Epithelial cell of prostate (primary cell): Measurements from ENCODE around the gene RABL6.
A peak's percentile ranks its signal among the peaks of the same experiment; 100 is the strongest.
"Not testable (repeated sequence)": the region's sequence is repeated elsewhere in the genome, so short reads cannot be mapped to it uniquely, and the experiment has no call there.

Experiments
- DNase-seq: peaks from one replicate; pipeline ENCODE4 v3.0.0-alpha.2; 2011; ENCODE audit warnings: low read depth, low spot score
- H3K27ac ChIP-seq: fragments of 450-650 bp; 2 replicates; pipeline ENCODE4 v1.5.1; 2017; ENCODE audit warnings: mild to moderate bottlenecking

Gene RABL6, protein sequence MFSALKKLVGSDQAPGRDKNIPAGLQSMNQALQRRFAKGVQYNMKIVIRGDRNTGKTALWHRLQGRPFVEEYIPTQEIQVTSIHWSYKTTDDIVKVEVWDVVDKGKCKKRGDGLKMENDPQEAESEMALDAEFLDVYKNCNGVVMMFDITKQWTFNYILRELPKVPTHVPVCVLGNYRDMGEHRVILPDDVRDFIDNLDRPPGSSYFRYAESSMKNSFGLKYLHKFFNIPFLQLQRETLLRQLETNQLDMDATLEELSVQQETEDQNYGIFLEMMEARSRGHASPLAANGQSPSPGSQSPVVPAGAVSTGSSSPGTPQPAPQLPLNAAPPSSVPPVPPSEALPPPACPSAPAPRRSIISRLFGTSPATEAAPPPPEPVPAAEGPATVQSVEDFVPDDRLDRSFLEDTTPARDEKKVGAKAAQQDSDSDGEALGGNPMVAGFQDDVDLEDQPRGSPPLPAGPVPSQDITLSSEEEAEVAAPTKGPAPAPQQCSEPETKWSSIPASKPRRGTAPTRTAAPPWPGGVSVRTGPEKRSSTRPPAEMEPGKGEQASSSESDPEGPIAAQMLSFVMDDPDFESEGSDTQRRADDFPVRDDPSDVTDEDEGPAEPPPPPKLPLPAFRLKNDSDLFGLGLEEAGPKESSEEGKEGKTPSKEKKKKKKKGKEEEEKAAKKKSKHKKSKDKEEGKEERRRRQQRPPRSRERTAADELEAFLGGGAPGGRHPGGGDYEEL

DNA sequence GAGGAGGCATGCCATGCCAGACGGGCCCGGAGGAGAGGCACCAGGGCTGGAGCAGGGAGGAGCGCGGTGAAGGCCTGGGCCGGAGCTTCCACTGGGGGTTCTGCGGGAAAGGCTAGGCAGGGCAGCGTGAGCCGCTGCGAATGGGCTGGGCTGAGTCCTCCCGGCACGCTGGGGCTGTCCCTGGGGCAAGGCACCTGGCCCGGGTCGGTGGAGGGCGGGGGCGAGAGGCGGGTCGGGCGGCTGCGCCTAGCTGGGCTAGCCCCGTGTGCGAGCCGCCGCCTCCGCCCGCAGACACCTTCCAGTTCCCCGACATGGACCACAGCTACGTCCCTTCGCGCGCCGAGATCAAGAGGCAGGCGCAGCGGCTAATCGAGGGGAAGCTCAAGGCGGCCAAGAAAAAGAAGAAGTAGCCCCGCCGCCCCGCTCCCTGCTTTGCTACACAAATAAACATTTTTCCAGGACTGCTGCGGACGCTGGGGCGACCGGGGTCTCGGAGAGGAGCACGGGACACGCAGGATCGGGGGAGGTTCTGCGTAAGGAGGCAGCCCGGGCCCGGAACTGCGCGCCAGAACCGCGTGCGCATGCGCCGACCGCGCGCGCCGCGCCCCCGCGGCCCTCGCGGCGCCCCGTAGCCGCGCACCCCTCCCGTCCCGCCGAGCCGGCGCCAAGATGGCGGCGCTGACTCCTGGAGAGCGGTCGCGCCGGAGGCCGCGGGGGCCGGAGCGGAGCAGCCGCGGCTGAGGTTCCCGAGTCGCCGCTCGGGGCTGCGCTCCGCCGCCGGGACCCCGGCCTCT is at the start of gene RABL6:
RABL6 (plus strand) TSS at position 668 of the 794 bp plus-strand sequence. CDS start 249 bp downstream, outside the sequence.
- DNase-seq: no peak
- H3K27ac ChIP-seq: peak within 1 kb of the TSS; percentile 59

DNA sequence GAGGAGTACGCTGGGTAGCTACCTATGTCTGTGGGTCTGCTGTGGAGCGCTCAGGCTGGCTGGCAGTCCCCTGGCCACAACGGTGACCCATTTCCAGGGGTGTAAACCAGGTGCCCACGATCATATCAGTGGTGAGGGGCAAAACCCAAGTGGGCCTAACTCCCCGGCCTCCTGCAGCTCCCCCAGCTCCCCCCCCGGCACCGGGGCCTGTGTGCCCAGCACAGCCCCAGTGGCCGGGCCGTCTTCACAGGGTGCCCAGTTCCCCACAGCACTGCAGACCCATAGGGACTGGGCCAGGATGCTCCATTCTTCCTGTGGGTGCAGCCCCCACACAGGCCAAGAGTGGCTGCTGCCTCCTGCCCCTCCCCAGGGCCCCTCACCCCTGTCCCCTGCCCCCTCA is 48.7 kb upstream of the RABL6 start:
- DNase-seq: no peak
- H3K27ac ChIP-seq: no peak overlapping the region

DNA sequence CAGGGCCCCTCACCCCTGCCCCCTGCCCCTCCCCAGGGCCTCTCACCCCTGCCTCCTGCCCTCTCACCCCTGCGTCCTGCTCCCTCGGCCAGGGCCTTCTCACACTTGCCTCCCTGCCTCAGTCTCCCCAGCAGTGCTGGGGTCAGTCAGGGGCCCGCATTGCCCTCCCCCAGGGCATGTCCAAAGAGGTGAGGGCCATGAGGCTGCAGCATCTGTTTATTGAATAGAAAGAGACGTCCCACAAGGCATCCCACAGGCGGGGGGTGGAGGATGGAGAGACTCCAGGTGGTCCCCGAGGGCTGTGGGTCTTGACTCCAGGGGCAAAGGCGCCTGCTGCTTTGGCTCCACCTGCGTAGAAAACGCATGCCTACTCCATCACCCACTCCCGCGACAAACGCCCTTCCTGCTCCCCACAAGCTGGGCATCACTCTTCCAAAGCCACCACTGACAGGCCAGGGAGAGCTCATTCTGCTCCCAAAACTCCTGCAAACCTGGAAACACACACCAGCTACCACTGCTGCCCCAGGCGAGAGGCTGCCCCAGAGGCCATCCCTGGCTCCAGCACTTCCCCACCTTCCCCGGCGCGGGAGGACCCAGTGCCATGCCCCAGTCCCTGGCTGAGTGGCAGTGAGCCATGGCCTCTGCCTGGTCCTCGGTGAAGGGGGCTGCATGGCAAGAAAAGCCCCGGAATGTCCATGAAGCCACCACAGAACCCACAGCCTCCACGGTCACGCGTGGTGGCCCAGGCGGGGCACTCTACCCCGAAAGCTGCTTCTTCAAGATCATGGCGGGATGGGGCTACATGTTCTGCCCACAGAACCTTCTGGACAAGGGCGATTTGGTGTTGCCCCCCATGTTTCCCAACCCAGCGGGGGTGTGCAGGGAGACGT is 48.1 kb upstream of the RABL6 start:
- no peak overlapping the region for H3K27ac ChIP-seq
- DNase-seq: no peak

DNA sequence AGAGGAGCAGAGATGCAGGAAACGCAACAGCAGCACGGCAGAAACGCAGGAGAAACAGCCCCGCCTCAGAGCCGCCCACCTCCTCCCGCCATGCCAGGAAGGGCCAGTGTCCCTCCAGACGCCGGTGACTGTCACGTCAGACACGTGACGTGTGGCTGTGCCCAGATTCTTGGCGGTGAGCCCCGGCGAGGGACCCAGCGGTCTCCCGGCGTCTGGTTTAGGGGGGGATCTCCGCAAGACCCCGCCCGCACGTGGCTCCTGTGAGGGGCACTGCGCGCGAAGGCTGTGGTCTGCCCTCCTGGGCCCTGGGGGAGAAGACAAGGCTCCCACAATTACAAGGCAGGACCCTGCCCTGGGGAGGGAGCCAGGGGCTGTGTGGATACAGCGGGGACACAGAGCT is 47.3 kb upstream of the RABL6 start:
- no peak overlapping the region for H3K27ac ChIP-seq
- no peak for DNase-seq

DNA sequence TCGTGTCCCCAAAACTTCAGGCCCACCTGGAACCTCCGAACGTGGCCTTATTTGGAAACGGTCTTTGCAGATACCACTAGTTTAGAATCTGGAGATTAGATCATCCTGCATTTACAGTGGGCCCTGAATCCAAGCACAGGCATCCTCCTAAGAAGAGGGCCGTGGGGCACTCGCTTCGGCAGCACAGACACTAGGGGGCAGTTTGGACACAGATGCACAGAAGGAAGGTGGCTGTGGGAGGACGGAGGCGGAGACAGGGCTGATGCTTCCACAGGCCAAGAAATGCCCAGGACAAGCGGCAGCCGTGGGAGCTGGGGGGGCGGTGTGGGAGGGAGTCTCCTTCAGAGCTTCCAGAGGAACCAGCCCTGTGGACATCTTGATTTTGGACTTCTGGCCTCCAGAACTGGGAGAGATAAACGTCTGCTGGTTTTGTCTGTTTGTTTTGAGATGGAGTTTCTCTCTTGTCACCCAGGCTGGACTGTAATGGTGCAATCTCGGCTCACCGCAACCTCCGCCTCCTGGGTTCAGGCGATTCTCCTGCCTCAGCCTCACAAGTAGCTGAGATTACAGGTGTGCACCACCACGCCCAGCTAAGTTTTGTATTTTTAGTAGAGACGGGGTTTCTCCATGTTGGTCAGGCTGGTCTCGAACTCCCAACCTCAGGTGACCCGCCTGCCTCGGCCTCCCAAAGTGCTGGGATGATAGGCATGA is 46.8 kb upstream of the RABL6 start:
- DNase-seq, H3K27ac ChIP-seq: not testable (repeated sequence)

DNA sequence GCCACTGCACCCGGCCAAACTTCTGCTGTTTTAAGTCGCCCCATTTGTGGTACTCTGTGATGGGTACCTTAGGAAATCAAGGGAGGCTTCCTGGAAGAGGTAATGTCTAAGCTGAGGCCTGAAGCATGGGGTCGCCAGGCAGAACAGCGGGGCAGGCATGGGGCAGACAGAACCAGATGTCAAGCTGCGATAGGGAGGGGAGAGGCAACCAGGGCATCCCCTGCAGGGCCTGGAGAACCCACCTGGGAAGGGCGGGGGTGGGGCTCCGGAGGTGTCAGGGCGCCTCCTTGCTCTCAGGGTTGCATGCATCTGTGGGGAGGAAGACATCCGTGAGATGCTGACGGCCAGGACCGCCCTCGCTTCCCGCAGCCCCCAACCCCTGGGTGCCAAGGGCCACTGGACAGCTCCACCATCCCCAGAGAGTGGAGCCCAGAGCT is 46.2 kb upstream of the RABL6 start:
- no peak for DNase-seq
- H3K27ac ChIP-seq: no peak overlapping the region

DNA sequence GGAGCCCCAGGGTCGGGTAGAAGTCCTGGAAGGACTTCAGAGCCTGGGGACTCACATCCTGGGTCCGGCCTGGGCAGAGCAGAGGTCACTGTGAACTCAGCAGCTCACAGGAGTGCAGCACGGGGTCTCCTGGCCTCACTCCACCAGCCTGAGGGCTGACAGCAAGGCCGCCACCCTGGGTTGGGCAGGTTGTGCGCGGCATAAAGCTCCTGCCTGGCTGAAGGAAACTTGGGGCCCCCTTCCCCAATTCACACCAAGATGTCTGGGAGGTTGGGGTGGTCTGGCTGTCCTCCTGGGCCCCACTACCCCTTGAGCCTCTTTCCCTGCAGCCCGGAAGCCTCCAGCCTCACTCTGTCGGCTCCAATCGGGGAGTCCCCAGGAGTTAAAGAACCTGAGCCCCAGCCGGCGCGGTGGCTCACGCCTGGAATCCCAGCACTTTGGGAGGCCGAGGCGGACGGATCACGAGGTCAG is 45.5 kb upstream of the RABL6 start:
- no peak for DNase-seq
- H3K27ac ChIP-seq: no peak overlapping the region

DNA sequence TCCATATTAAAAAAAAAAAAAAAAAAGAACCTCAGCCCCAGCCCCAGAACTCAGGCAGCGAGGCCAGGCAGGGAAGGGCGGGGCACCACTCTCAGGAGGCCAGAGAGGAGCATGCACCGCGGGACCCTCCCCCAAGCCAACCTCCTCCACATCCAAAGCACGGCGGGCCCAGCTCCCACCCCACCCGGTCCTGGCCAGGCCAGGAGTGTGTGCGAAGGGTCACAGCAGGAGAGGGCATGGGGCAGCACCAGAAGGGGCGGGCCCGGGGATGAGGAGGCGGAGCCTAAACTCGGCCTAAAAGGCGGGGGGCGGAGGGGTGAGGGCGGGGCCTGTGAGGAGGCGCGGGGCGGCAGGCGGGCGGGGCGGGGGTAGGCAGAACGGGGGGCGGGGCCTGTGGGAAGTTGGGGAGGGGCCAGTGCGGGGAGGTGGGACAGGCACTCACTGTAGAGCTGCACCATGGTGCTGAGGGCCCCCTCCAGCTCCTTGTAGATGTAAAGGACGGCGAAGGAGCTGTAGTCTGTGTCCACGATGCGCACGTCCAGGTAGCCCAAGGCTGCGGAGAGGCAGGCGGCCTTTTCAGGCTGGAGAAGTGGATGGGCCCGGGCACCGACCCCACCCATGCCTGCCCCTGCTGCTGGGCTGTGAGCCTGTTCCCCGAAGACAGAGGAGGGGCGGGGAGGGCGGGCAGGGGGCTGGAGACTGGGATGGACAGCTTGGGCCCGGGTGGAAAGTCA is 44.7 kb upstream of the RABL6 start:
- no peak overlapping the region for H3K27ac ChIP-seq
- DNase-seq: no peak

DNA sequence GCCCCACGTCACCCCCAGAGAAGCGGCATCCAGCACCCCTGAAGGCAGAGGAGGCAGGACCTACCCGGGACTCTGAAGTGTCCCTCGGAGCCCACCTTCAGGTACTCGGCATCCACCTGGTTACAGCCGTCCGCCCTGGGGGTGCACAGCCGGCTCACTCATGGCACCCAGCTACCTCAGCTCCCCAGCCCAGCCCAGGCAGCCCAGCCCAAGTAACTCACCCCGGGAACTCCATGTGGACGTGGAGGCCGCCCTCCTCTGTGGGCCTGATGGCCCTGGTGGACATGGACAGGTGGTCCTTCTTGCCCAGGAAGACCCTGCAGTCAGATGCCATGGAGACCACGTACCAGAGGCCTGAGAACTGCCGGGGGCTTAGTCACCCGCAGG is 44.1 kb upstream of the RABL6 start:
- no peak for DNase-seq
- no peak overlapping the region for H3K27ac ChIP-seq

DNA sequence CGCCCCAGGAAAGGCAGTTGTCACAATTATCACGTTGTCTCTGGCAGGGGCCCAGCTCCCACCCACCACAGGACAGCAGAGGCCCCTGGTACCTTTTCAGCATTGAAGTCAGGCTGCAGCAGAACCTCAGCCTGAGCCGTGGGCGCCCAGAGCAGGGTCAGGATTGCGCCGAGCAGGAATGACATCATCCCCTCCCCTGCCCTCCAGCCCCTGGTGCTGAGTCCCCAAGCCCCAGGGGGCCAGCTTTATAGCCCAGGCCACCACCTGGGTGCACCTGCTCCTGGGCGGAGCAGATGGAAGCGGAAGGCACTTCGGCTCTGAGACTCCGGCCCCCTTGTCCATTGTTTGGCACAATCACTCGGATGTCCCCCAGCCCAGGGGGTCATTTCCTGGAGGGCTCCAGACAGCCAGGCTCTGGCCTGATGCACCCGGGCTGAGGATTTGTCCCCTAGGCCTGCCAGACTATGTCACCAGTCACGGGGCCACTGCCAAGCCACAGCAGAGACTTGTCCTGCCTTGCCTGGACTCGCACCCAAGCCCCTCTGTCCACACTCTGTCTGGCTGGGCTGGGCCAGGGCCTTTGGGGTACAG is 43.4 kb upstream of the RABL6 start, which contains the start of gene LCN15:
LCN15 (minus strand) TSS at position 218 of the 591 bp plus-strand sequence; CDS start at position 188, 30 bp downstream.
- H3K27ac ChIP-seq: no peak within 1 kb of the TSS
- DNase-seq: no peak

DNA sequence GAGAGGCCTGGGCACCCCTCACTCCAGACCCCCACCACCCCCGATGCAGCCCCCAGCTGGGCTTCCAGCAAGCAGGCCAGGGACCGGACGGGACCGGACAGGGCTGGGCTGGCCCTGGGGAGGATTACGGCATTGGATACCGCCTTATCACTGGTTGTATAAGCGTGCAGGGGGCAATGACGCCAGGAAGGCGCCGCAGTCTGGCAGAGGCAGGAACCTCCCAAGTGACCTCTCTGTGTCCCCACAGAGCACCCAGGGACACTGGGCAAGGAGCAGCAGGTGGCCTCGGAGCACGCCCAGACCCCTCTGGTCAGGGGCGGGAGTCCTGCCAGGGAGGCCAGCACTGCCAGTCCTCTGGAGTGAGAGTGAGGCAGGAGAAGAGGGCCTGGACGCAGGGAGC is 42.7 kb upstream of the RABL6 start:
- H3K27ac ChIP-seq: no peak overlapping the region
- DNase-seq: no peak

DNA sequence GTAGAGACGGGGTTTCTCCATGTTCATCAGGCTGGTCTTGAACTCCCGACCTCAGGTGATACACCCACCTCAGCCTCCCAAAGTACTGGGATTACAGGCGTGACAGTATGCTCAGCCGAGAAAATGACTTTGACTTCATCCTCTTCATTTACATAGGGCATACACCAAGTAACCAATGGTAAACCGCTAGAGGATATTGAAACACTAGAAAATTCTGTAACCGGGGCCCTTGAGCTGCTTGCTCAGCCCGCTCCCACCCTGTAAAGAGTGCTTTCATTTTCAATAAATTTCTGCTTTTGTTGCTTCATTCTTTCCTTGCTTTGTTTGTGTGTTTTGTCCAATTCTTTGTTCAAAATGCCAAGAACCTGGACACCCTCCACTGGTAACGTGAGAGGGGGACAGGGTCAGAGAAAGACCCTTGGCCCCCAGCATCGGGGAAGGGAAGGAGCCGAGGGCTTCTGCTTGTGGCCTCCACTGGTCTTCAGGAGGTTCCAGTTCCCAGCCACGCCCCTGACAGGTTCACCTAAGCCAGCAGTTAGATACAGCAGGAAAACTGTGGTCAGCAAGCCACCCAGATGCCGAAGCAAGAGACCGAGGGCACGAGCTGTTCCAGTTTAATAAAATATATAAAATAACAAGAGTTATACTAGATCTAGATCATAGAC is 41.9 kb upstream of the RABL6 start:
- not testable (repeated sequence) for DNase-seq, H3K27ac ChIP-seq

DNA sequence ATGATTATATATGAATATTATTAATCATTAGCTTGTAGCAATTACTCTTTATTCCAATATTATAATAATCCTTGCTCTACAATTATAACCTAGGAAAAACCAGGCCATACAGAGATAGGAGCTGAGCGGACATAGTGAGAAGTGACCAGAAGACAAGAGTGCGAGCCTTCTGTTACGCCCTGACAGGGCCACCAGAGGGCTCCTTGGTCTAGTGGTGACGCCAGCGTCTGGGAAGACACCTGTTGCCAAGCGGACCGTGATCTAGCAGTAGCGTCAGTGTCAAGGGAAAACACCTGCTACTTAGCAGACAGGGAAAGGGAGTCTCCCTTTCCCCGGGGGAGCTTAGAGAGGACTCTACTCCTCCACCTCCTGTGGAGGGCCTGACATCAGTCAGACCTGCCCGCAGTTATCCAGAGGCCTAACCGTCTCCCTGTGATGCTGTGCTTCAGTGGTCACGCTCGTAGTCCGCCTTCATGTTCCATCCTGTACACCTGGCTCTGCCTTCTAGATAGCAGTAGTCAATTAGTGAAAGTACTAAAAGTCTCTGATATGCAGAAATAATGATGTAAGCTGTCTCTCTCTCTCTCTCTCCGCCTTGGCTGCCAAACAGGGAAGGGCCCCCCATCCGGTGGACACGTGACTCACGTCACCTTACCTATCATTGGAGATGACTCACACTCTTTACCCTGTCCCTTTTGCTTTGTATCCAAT is 41.2 kb upstream of the RABL6 start:
- not testable (repeated sequence) for H3K27ac ChIP-seq, DNase-seq

DNA sequence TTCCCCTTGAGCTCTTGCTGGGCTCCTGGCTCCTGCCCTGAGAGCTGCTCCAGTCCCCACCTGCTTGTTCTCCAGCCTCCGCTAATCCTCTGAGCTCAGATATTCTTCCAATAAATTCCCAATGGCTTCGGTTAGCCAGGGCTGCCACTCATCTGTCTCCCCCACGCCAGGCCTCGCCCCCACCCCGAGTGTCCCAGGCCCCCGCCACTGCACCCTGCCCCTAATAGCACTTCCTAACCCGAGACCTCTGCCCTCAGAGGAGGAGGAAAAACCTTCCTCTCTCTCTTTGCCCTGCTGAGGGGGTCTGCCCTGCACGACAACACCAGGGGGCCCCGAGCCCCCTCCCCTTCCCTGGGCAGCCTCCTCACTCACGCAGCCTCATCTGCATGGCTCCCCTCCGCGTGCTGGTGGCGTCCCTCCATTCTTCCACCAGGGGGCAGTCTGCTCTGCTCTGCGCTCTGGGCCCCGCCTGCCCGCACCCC is 38.0 kb upstream of the RABL6 start:
- DNase-seq: no peak
- no peak overlapping the region for H3K27ac ChIP-seq

DNA sequence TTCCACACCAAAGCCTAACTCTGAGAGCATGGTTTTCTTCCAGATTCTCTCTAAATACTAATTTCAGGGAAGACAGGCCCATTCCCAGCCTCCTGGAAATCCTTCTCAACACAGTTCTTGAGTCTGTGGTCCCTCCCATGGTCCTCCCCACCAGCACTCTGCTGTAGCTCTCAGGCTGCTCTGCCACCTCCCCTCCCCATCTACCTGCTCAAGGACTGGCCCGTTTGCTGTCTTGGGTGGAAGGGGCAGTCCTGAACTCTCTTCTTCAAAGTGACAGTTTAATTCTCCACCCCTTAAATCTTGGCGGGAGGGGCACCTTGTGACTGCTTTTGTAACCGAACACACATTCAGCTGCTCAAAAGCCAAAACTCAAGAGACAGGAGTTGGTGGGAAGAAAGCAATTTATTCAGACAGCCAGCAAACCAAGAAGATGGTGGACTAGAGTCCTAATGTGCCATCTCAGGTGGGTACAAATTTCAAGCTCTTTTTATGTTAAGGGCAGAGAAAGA is 35.8 kb upstream of the RABL6 start:
- H3K27ac ChIP-seq: no peak overlapping the region
- DNase-seq: no peak

DNA sequence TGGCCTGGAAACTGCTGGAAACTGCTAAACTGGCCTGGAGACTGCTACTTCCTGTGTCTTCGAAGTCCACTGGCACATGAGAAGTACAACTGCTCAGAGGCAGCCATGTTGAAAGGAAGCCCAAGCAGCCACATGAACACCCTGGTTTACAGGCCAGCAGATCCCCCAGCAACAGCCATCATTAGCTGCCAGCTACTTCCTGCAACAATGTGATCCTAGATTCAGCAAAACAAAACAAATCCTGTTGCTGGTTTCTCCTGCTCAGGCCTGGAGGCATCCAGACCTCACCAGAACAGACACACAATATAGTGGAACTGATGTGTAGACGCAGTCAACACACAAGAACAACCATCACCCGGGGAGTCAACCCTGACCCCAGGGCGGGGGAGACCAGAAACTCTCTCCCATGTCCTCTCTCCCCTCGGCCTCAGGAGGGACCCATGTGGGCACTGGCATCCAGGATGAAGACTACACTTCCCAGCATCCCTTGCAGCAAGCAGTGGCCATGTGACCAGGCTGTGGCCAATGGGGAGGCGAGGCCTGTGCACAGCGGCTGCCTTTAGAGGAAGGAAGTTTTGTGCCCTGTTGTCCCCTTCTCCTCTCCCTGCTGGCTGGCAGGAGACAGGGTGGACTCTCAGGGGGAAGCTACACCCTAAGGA is 34.2 kb upstream of the RABL6 start:
- DNase-seq: no peak
- no peak overlapping the region for H3K27ac ChIP-seq
